A549 (cell line): ENCODE results near the gene PIM1.

ENCODE experiments used
- BHLHE40 ChIP-seq: IDR thresholded peaks from 2 replicates; pipeline ENCODE4 v1.6.1; 2012; ENCODE audit warnings: low read depth, low read length, inconsistent platforms
- CTCF ChIP-seq: fragments of >200 bp; sonication (Bioruptor Twin); formaldehyde crosslinking; IDR thresholded peaks from 3 replicates; pipeline ENCODE4 v1.5.1; 2016
- KDM1A ChIP-seq: fragments of 200-600 bp; sonication (generic); IDR thresholded peaks from 2 replicates; pipeline ENCODE4 v1.6.1; 2016; ENCODE audit warnings: low read depth, mild to moderate bottlenecking
- MAX ChIP-seq: IDR thresholded peaks from 2 replicates; pipeline ENCODE4 v1.6.1; 2012
- POLR2A ChIP-seq: IDR thresholded peaks from 2 replicates; pipeline ENCODE4 v1.6.1; 2012; ENCODE audit warnings: mild to moderate bottlenecking, low read length
- SMC3 ChIP-seq: fragments of >200 bp; sonication (Bioruptor Twin); formaldehyde crosslinking; IDR thresholded peaks from 3 replicates; pipeline ENCODE4 v1.6.1; 2018; ENCODE audit warnings: inconsistent platforms
- ZNF302 ChIP-seq: fragments of 250-450 bp; sonication (Bioruptor Pico); IDR thresholded peaks from 2 replicates; pipeline ENCODE4 v1.9.0; 2021; ENCODE audit warnings: inconsistent platforms, mild to moderate bottlenecking, moderate library complexity

- TF ChIP-seq MAX = no peak
- no peak for TF ChIP-seq POLR2A
- TF ChIP-seq CTCF = no peak
- TF ChIP-seq ZNF302 (CRISPR knock-in tag) = no peak
- no peak for TF ChIP-seq KDM1A
- no peak for TF ChIP-seq SMC3
- TF ChIP-seq BHLHE40 = no peak
Measured at GRCh38 chr6:37205997-37206340, 36.0 kb downstream of the PIM1 start.
